Lower leg skin (tissue), 4 donors: ENCODE data around the gene PDRG1. TPM values are rescaled to one million over a fixed set of nuclear protein-coding genes. Genes with fewer than 3 reads are reported as not detected.
A peak's percentile ranks its signal among the peaks of the same experiment; 100 is the strongest.

Experiments
- DNase-seq, 2 donors: peaks; one replicate each; pipeline ENCODE4 v3.0.0-alpha.2; 2019; ENCODE audit warnings: low spot score in 2 of 2
- H3K4me3 ChIP-seq: fragments of 200-600 bp; sonication (generic); 2 replicates; pipeline ENCODE4 v1.5.1; 2017; ENCODE audit warnings: mild to moderate bottlenecking, low read depth; ENCODE audit not compliant: poor library complexity, severe bottlenecking
- CTCF ChIP-seq, 3 donors: fragments of 450-650 bp; IDR thresholded peaks; one replicate each; pipeline ENCODE4 v1.5.1; 2016; ENCODE audit warnings: antibody characterized with exemption in 3 of 3, mild to moderate bottlenecking in 3 of 3, moderate library complexity in 2 of 3
- POLR2A ChIP-seq, 2 donors: fragments of 450-650 bp; IDR thresholded peaks; one replicate each; pipeline ENCODE4 v1.6.1; 2016 to 2017; ENCODE audit warnings: antibody characterized with exemption in 2 of 2, mild to moderate bottlenecking in 1 of 2, moderate library complexity in 1 of 2
- WGBS, 2 donors: methylation state at CpG; one replicate each; pipeline ENCODE4 v1.1.5; 2018; 5-methylcytosine and 5-hydroxymethylcytosine counted together
- intact Hi-C: fragments of 100-400 bp; cut with DNase I; formaldehyde crosslinking; loops from one replicate; pipeline ENCODE4 v1.15.0; 2023; ENCODE audit warnings: low total_unique reads
- total RNA-seq, 4 donors: library from RNA; depleted of rRNA; stranded (reverse); fragments of >200 nt; gene quantifications; one replicate each; pipeline ENCODE4 v1.1.0, GENCODE V29; 2016

PDRG1 gene
- total RNA-seq, 4 donors from 2014 or later = 10.9 to 18.0 (median 13.0) TPM

- no peak overlapping the region for H3K4me3 ChIP-seq
- intact Hi-C loops = no loop called here
- DNase-seq = no peak
- 89 to 90% methylated on average over 2 of the region's 2 CpGs for WGBS, 2 donors
- TF ChIP-seq CTCF (IDR thresholded peaks at IDR 0.05) = no peak
- TF ChIP-seq POLR2A (IDR thresholded peaks at IDR 0.05) = no peak
Measured at GRCh38 chr20:31974296-31974695, 22.4 kb upstream of the PDRG1 start.

GRCh38 chr20:31972471-31973021, 20.7 kb upstream of the PDRG1 start:
- WGBS, 2 donors = 13 to 26% methylated on average over 4 of the region's 4 CpGs
- no peak for DNase-seq
- no peak for TF ChIP-seq CTCF (IDR thresholded peaks at IDR 0.05)
- TF ChIP-seq POLR2A (IDR thresholded peaks at IDR 0.05) = no peak
- no peak overlapping the region for H3K4me3 ChIP-seq
- intact Hi-C loops = no loop called here

GRCh38 chr20:31969991-31970390, 18.1 kb upstream of the PDRG1 start:
- no peak overlapping the region for H3K4me3 ChIP-seq
- no peak for DNase-seq
- intact Hi-C loops = no loop called here
- WGBS, 2 donors = 65 to 70% methylated on average over 5 of the region's 5 CpGs
- TF ChIP-seq CTCF (IDR thresholded peaks at IDR 0.05) = no peak
- TF ChIP-seq POLR2A (IDR thresholded peaks at IDR 0.05) = no peak

GRCh38 chr20:31968291-31969126, 16.7 kb upstream of the PDRG1 start:
- DNase-seq = peak; percentile 29 to 89
- 2 to 4% methylated on average over 23 to 47 of the region's 57 CpGs for WGBS, 2 donors
- intact Hi-C loops = no loop called here
- TF ChIP-seq POLR2A (IDR thresholded peaks at IDR 0.05) = no peak
- no peak for TF ChIP-seq CTCF (IDR thresholded peaks at IDR 0.05)
- H3K4me3 ChIP-seq = no peak overlapping the region

- TF ChIP-seq CTCF (IDR thresholded peaks at IDR 0.05) = no peak
- no peak for TF ChIP-seq POLR2A (IDR thresholded peaks at IDR 0.05)
- intact Hi-C loops = no loop called here
- 0 to 3% methylated on average over 15 to 32 of the region's 38 CpGs for WGBS, 2 donors
- no peak for DNase-seq
- H3K4me3 ChIP-seq = no peak within 1 kb of the TSS
Measured at GRCh38 chr20:31967830-31968249, 16.0 kb upstream of the PDRG1 start, which contains the start of gene XKR7. Gene XKR7, plus strand, starts transcription at chr20:31968151. Its CDS starts 25 bp downstream, at chr20:31968176.
